Measurements from ENCODE around the gene SSUH2.

The SSUH2 gene

GRCh38 chr3:8578282-8578681, 66.3 kb downstream of the SSUH2 start:
- DNase-seq, result no peak

- DNase-seq, result no peak
Observed at GRCh38 chr3:8576841-8577571, 67.6 kb downstream of the SSUH2 start.

GRCh38 chr3:8576436-8576835, 68.2 kb downstream of the SSUH2 start:
- no peak for DNase-seq

- no peak for DNase-seq
Observed at GRCh38 chr3:8575364-8576104, 69.1 kb downstream of the SSUH2 start.

- DNase-seq, result no peak
Observed at GRCh38 chr3:8574670-8575322, 69.8 kb downstream of the SSUH2 start.

- DNase-seq, result no peak
Observed at GRCh38 chr3:8574040-8574669, 70.4 kb downstream of the SSUH2 start.

- no peak for DNase-seq
Observed at GRCh38 chr3:8573342-8573926, 71.2 kb downstream of the SSUH2 start.

GRCh38 chr3:8571256-8571655, 73.3 kb downstream of the SSUH2 start:
- no peak for DNase-seq

All from activated CD4-positive, alpha-beta T cell treated with anti-CD3 and anti-CD28 coated beads, Interleukin-2, amount 50 U/mL, for 48 hours (primary cell).